Measurements from ENCODE around the gene ABCE1. TPM values are rescaled to one million over a fixed set of nuclear protein-coding genes. Genes with fewer than 3 reads are reported as not detected.

ABCE1 gene
- total and polyA plus RNA-seq, 2 donors (not counting 1 experiment from before 2014, with no cell fraction given) = 76.8 to 84.8 TPM

GRCh38 chr4:145081756-145082155 is 16.4 kb upstream of the ABCE1 start:
- Histone ChIP-seq H3K9ac (ENCODE audit: insufficient read depth, low read length) (no peak overlapping the region), H3K4me1 (ENCODE audit: control insufficient read depth, extremely low read depth, insufficient read depth, low read length) (no peaks in the 10 kb centered on the region), H3K4me3 (replicated peaks in 1 of 4; ENCODE audit: control extremely low read depth in 1 of 4, insufficient read depth in 1 of 4, low read depth in 3 of 4, low read length in 4 of 4) (no peak overlapping the region), H2AFZ (ENCODE audit: low read length) (no peak overlapping the region), H3K4me2 (ENCODE audit: extremely low read depth, insufficient read depth, low read length) (no peak overlapping the region), H3K27ac (ENCODE audit: insufficient read depth, low read length) (no peak overlapping the region), H4K20me1 (ENCODE audit: control insufficient read depth, extremely low read depth, insufficient read depth, low read length) (no peaks in the 10 kb centered on the region), H3K27me3 (ENCODE audit: control insufficient read depth, insufficient read depth, low read length) (no peaks in the 10 kb centered on the region), H3K36me3 (ENCODE audit: control insufficient read depth, insufficient read depth, low read length) (no peaks in the 10 kb centered on the region), H3K9me3 (ENCODE audit: control insufficient read depth, insufficient read depth, low read depth, low read length) (no peaks in the 10 kb centered on the region), H3K79me2 (ENCODE audit: control insufficient read depth, insufficient read depth, low read length) (peaks cover under 1% of the 10 kb centered on the region)
- TF ChIP-seq CTCF (conservative IDR thresholded peaks at IDR 0.05 in 1 of 2, IDR thresholded peaks at IDR 0.05 in 1 of 2; ENCODE audit: low read depth in 1 of 2, low read length in 2 of 2) (no peak), EZH2 (IDR thresholded peaks at IDR 0.05; ENCODE audit: low read length, missing control alignments) (no peak)
- DNase-seq (ENCODE audit: low read depth in 2 of 2) = no peak

- no peak overlapping the region for H3K4me3 ChIP-seq (replicated peaks in 1 of 4; ENCODE audit: control extremely low read depth in 1 of 4, insufficient read depth in 1 of 4, low read depth in 3 of 4, low read length in 4 of 4)
- H3K4me1 ChIP-seq (ENCODE audit: control insufficient read depth, extremely low read depth, insufficient read depth, low read length) = no peaks in the 10 kb centered on the region
- H3K9me3 ChIP-seq (ENCODE audit: control insufficient read depth, insufficient read depth, low read depth, low read length) = no peaks in the 10 kb centered on the region
- no peaks in the 10 kb centered on the region for H4K20me1 ChIP-seq (ENCODE audit: control insufficient read depth, extremely low read depth, insufficient read depth, low read length)
- H3K36me3 ChIP-seq (ENCODE audit: control insufficient read depth, insufficient read depth, low read length) = no peaks in the 10 kb centered on the region
- peak in 1 of 2 donors; percentile 93 for DNase-seq (ENCODE audit: low read depth in 2 of 2)
- peaks cover 2% of the 10 kb centered on the region for H3K79me2 ChIP-seq (ENCODE audit: control insufficient read depth, insufficient read depth, low read length)
- H2AFZ ChIP-seq (ENCODE audit: low read length) = no peak overlapping the region
- H3K27ac ChIP-seq (ENCODE audit: insufficient read depth, low read length) = no peak overlapping the region
- TF ChIP-seq CTCF (conservative IDR thresholded peaks at IDR 0.05 in 1 of 2, IDR thresholded peaks at IDR 0.05 in 1 of 2; ENCODE audit: low read depth in 1 of 2, low read length in 2 of 2) = no peak
- TF ChIP-seq EZH2 (IDR thresholded peaks at IDR 0.05; ENCODE audit: low read length, missing control alignments) = no peak
- H3K4me2 ChIP-seq (ENCODE audit: extremely low read depth, insufficient read depth, low read length) = no peak overlapping the region
- H3K9ac ChIP-seq (ENCODE audit: insufficient read depth, low read length) = no peak overlapping the region
- no peaks in the 10 kb centered on the region for H3K27me3 ChIP-seq (ENCODE audit: control insufficient read depth, insufficient read depth, low read length)
These were observed 14.1 kb upstream of the ABCE1 start for GRCh38 chr4:145083891-145084605.

- no peak for TF ChIP-seq CTCF (conservative IDR thresholded peaks at IDR 0.05 in 1 of 2, IDR thresholded peaks at IDR 0.05 in 1 of 2; ENCODE audit: low read depth in 1 of 2, low read length in 2 of 2)
- TF ChIP-seq EZH2 (IDR thresholded peaks at IDR 0.05; ENCODE audit: low read length, missing control alignments) = no peak
- Histone ChIP-seq H3K27ac (ENCODE audit: insufficient read depth, low read length) (no peak overlapping the region), H3K9ac (ENCODE audit: insufficient read depth, low read length) (no peak overlapping the region), H2AFZ (ENCODE audit: low read length) (no peak overlapping the region), H4K20me1 (ENCODE audit: control insufficient read depth, extremely low read depth, insufficient read depth, low read length) (no peaks in the 10 kb centered on the region), H3K36me3 (ENCODE audit: control insufficient read depth, insufficient read depth, low read length) (peaks cover 8% of the 10 kb centered on the region), H3K79me2 (ENCODE audit: control insufficient read depth, insufficient read depth, low read length) (peaks cover 16% of the 10 kb centered on the region), H3K4me3 (replicated peaks in 1 of 4; ENCODE audit: control extremely low read depth in 1 of 4, insufficient read depth in 1 of 4, low read depth in 3 of 4, low read length in 4 of 4) (no peak overlapping the region), H3K9me3 (ENCODE audit: control insufficient read depth, insufficient read depth, low read depth, low read length) (no peaks in the 10 kb centered on the region), H3K27me3 (ENCODE audit: control insufficient read depth, insufficient read depth, low read length) (no peaks in the 10 kb centered on the region), H3K4me2 (ENCODE audit: extremely low read depth, insufficient read depth, low read length) (no peak overlapping the region), H3K4me1 (ENCODE audit: control insufficient read depth, extremely low read depth, insufficient read depth, low read length) (no peaks in the 10 kb centered on the region)
- DNase-seq (ENCODE audit: low read depth in 2 of 2) = no peak
These were observed 7.7 kb upstream of the ABCE1 start for GRCh38 chr4:145090380-145090779.

Data from fibroblast of lung (primary cell).